ENCODE measurements around the gene OR2G2.

- no peak for TF ChIP-seq CTCF (IDR thresholded peaks at IDR 0.05; ENCODE audit: low read depth, low read length)
- no peak for TF ChIP-seq EZH2phosphoT487 (IDR thresholded peaks at IDR 0.05; ENCODE audit: low read depth)
These were observed 17.1 kb downstream of the OR2G2 start, which contains the start of gene OR2G3 for GRCh38 chr1:247605286-247605685.

All from OCI-LY3 (cell line).